MM.1S (cell line): ENCODE results near the gene FRAS1.

Source experiments
- DNase-seq: peaks from one replicate; pipeline ENCODE4 v3.0.0-alpha.2; 2015
- H2AFZ ChIP-seq: fragments of 300-600 bp; sonication (generic); 2 replicates; pipeline ENCODE4 v1.6.0; 2016; ENCODE audit warnings: antibody characterized with exemption, low read length
- H3F3A ChIP-seq: fragments of 300-600 bp; sonication (generic); 2 replicates; pipeline ENCODE4 v1.6.1; 2016; ENCODE audit warnings: mild to moderate bottlenecking, antibody characterized with exemption, low read length, moderate library complexity, mixed read lengths; ENCODE audit not compliant: insufficient read depth
- H3K27ac ChIP-seq: fragments of 300-600 bp; sonication (generic); 2 replicates; pipeline ENCODE4 v1.5.1; 2016; ENCODE audit warnings: mild to moderate bottlenecking, low read length
- H3K27me3 ChIP-seq: fragments of 300-600 bp; sonication (generic); replicated peaks from 2 replicates; pipeline ENCODE4 v1.6.0; 2016; ENCODE audit warnings: low read length; ENCODE audit not compliant: insufficient read depth
- H3K36me3 ChIP-seq: fragments of 300-600 bp; sonication (generic); replicated peaks from 2 replicates; pipeline ENCODE4 v1.6.1; 2016; ENCODE audit warnings: mild to moderate bottlenecking, low read length, mixed read lengths; ENCODE audit not compliant: insufficient read depth
- H3K4me1 ChIP-seq: fragments of 300-600 bp; sonication (generic); 2 replicates; pipeline ENCODE4 v1.6.1; 2016; ENCODE audit warnings: low read length, mixed read lengths
- H3K4me2 ChIP-seq: fragments of 300-600 bp; sonication (generic); 2 replicates; pipeline ENCODE4 v1.6.0; 2016; ENCODE audit warnings: low read depth, low read length
- H3K4me3 ChIP-seq: fragments of 300-600 bp; sonication (generic); 2 replicates; pipeline ENCODE4 v1.5.1; 2016; ENCODE audit warnings: low read length, mixed read lengths
- H3K79me2 ChIP-seq: fragments of 300-600 bp; sonication (generic); 2 replicates; pipeline ENCODE4 v1.6.1; 2016; ENCODE audit warnings: mixed run types, low read length, mixed read lengths
- H3K9ac ChIP-seq: fragments of 300-600 bp; sonication (generic); 2 replicates; pipeline ENCODE4 v1.6.1; 2016; ENCODE audit warnings: low read length, mixed read lengths
- H3K9me2 ChIP-seq: fragments of 300-600 bp; sonication (generic); replicated peaks from 2 replicates; pipeline ENCODE4 v1.6.1; 2016; ENCODE audit warnings: mild to moderate bottlenecking, low read length, mixed read lengths; ENCODE audit not compliant: insufficient read depth
- H3K9me3 ChIP-seq: fragments of 300-600 bp; sonication (generic); replicated peaks from 2 replicates; pipeline ENCODE4 v1.6.1; 2016; ENCODE audit warnings: mild to moderate bottlenecking, low read length, mixed read lengths; ENCODE audit not compliant: insufficient read depth
- H4K20me1 ChIP-seq: fragments of 300-600 bp; sonication (generic); 2 replicates; pipeline ENCODE4 v1.6.1; 2016; ENCODE audit warnings: mild to moderate bottlenecking, low read length, moderate library complexity, mixed read lengths; ENCODE audit not compliant: insufficient read depth
- EZH2 ChIP-seq: fragments of 300-600 bp; sonication (generic); optimal IDR thresholded peaks from 2 replicates; pipeline ENCODE3; 2017; ENCODE audit warnings: low read depth, mild to moderate bottlenecking, antibody characterized with exemption, low read length, mixed read lengths
- EZH2phosphoT487 ChIP-seq: fragments of 300-600 bp; sonication (generic); IDR thresholded peaks from 2 replicates; pipeline ENCODE4 v1.6.1; 2018; ENCODE audit warnings: antibody characterized with exemption, low read length
- TF ChIP-seq, protein P1 (sequence below): fragments of 300-600 bp; sonication (generic); IDR thresholded peaks from 2 replicates; pipeline ENCODE4 v1.5.1; 2016; ENCODE audit warnings: antibody characterized with exemption, low read length, mixed read lengths

Gene FRAS1

DNA sequence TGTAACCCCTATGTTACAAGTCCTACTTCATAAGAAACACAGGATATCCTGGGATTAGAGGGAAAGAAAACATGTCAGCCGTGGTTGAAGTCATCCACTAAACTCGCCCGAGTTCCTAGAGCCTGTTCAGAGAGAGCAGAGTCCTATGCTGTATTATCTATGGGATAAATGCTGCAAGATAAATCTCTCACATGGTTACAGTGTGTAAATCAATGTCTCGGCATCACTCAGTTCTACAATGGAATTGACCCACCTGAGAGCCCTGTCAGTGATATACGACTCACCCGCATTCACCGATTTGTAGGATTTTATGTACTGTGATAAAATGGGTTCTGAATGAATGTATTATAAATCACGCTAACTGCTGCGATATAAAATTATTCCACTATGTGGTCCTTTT lies 366.7 kb downstream of the FRAS1 start:
- Histone ChIP-seq H3F3A (no peaks in the 10 kb centered on the region), H3K36me3 (no peaks in the 10 kb centered on the region), H3K79me2 (no peaks in the 10 kb centered on the region), H3K27me3 (no peaks in the 10 kb centered on the region), H3K4me3 (no peak overlapping the region), H3K9me3 (no peaks in the 10 kb centered on the region), H3K9me2 (no peaks in the 10 kb centered on the region), H3K27ac (no peak overlapping the region), H4K20me1 (no peaks in the 10 kb centered on the region), H3K4me2 (no peak overlapping the region), H3K9ac (no peak overlapping the region), H2AFZ (no peak overlapping the region), H3K4me1 (no peaks in the 10 kb centered on the region)
- no peak for TF ChIP-seq EZH2phosphoT487
- TF ChIP-seq, protein P1, sequence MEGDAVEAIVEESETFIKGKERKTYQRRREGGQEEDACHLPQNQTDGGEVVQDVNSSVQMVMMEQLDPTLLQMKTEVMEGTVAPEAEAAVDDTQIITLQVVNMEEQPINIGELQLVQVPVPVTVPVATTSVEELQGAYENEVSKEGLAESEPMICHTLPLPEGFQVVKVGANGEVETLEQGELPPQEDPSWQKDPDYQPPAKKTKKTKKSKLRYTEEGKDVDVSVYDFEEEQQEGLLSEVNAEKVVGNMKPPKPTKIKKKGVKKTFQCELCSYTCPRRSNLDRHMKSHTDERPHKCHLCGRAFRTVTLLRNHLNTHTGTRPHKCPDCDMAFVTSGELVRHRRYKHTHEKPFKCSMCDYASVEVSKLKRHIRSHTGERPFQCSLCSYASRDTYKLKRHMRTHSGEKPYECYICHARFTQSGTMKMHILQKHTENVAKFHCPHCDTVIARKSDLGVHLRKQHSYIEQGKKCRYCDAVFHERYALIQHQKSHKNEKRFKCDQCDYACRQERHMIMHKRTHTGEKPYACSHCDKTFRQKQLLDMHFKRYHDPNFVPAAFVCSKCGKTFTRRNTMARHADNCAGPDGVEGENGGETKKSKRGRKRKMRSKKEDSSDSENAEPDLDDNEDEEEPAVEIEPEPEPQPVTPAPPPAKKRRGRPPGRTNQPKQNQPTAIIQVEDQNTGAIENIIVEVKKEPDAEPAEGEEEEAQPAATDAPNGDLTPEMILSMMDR, result no peak
- no peak for TF ChIP-seq EZH2
- DNase-seq, result no peak

DNA sequence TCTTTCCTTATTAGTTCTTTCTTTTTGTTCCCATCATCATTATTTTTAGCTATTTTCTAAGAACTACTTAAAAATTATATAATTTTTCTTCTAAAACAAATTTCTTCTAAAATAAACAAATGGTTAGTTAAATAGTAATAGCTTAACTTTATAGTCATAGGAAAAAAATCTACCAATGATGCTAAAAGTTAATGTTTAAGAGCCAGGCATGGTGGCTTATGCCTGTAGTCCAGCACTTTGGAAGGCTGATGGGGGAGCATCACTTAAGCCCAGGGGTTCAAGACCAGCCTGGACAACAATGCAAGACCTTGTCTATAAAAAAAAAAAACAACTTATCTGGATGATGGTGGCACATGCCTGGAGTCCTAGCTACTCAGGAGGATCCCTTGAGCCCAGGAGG lies 367.3 kb downstream of the FRAS1 start:
- Histone ChIP-seq H3K9me3 (no peaks in the 10 kb centered on the region), H3K4me2 (no peak overlapping the region), H3K4me1 (no peaks in the 10 kb centered on the region), H3K9ac (no peak overlapping the region), H3K36me3 (no peaks in the 10 kb centered on the region), H3K4me3 (no peak overlapping the region), H3K9me2 (no peaks in the 10 kb centered on the region), H3K27ac (no peak overlapping the region), H3F3A (no peaks in the 10 kb centered on the region), H3K27me3 (no peaks in the 10 kb centered on the region), H3K79me2 (no peaks in the 10 kb centered on the region), H2AFZ (no peak overlapping the region), H4K20me1 (no peaks in the 10 kb centered on the region)
- TF ChIP-seq EZH2phosphoT487 (no peak), EZH2 (no peak)
- TF ChIP-seq, protein P1, result no peak
- DNase-seq, result no peak

- DNase-seq, result no peak
- no peak overlapping the region for H3K9ac ChIP-seq
- no peak overlapping the region for H2AFZ ChIP-seq
- H3K36me3 ChIP-seq, result no peaks in the 10 kb centered on the region
- H3F3A ChIP-seq, result no peaks in the 10 kb centered on the region
- H3K4me3 ChIP-seq, result no peak overlapping the region
- H4K20me1 ChIP-seq, result no peaks in the 10 kb centered on the region
- H3K9me3 ChIP-seq, result no peaks in the 10 kb centered on the region
- H3K4me2 ChIP-seq, result no peak overlapping the region
- H3K4me1 ChIP-seq, result no peaks in the 10 kb centered on the region
- no peaks in the 10 kb centered on the region for H3K79me2 ChIP-seq
- TF ChIP-seq, protein P1, result no peak
- no peak for TF ChIP-seq EZH2
- TF ChIP-seq EZH2phosphoT487, result no peak
- H3K9me2 ChIP-seq, result no peaks in the 10 kb centered on the region
- no peak overlapping the region for H3K27ac ChIP-seq
- no peaks in the 10 kb centered on the region for H3K27me3 ChIP-seq
Measured at GRCh38 chr4:78426972-78427371, 369.8 kb downstream of the FRAS1 start.
